Osteoblast (primary cell): ENCODE measurements around the gene CACTIN. TPM values are rescaled to one million over a fixed set of nuclear protein-coding genes. Genes with fewer than 3 reads are reported as not detected.

Source experiments
- DNase-seq: peaks from one replicate; pipeline ENCODE4 v3.0.0; 2011; ENCODE audit warnings: low spot score, mixed read lengths; ENCODE audit not compliant: insufficient read length; ENCODE audit errors: missing footprints
- H2AFZ ChIP-seq: 2 replicates; pipeline ENCODE4 v1.6.0; 2011; ENCODE audit warnings: mild to moderate bottlenecking, low read length
- H3K27ac ChIP-seq: 2 replicates; pipeline ENCODE4 v1.5.1; 2011; ENCODE audit warnings: mild to moderate bottlenecking, low read depth, low read length, moderate library complexity
- H3K27me3 ChIP-seq: 2 replicates; pipeline ENCODE4 v1.6.0; 2012; ENCODE audit warnings: mild to moderate bottlenecking, control low read depth, inconsistent platforms, low read length, moderate library complexity; ENCODE audit not compliant: insufficient read depth
- H3K36me3 ChIP-seq: 2 replicates; pipeline ENCODE4 v1.5.1; 2011; ENCODE audit warnings: mild to moderate bottlenecking, low read length, control low read depth, moderate library complexity; ENCODE audit not compliant: insufficient read depth
- H3K4me1 ChIP-seq: 2 replicates; pipeline ENCODE4 v1.5.1; 2011; ENCODE audit warnings: mild to moderate bottlenecking, low read length, control low read depth, moderate library complexity; ENCODE audit not compliant: insufficient read depth
- H3K4me2 ChIP-seq: 2 replicates; pipeline ENCODE4 v1.6.0; 2011; ENCODE audit warnings: mild to moderate bottlenecking, low read length; ENCODE audit not compliant: insufficient read depth
- H3K4me3 ChIP-seq: fragments of 200-600 bp; sonication (generic); 3 replicates; pipeline ENCODE4 v1.5.1; 2012; ENCODE audit warnings: mild to moderate bottlenecking, low read length, inconsistent platforms; ENCODE audit not compliant: insufficient read depth
- H3K79me2 ChIP-seq: 2 replicates; pipeline ENCODE4 v1.6.0; 2012; ENCODE audit warnings: mild to moderate bottlenecking, low read length, control low read depth, inconsistent platforms; ENCODE audit not compliant: insufficient read depth
- H3K9me3 ChIP-seq: 2 replicates; pipeline ENCODE4 v1.5.1; 2011; ENCODE audit warnings: low read depth, low read length, control low read depth
- H4K20me1 ChIP-seq: 2 replicates; pipeline ENCODE4 v1.6.0; 2012; ENCODE audit warnings: mild to moderate bottlenecking, low read length, control low read depth; ENCODE audit not compliant: insufficient read depth
- total RNA-seq: library from RNA; depleted of rRNA; stranded (reverse); fragments of >200 nt; gene quantifications from 2 replicates; pipeline ENCODE4 v1.2.3, GENCODE V29; 2012
- TF ChIP-seq, protein P1 (sequence below): IDR thresholded peaks from 2 replicates; pipeline ENCODE4 v1.5.1; 2011; ENCODE audit warnings: mild to moderate bottlenecking, low read depth, low read length, moderate library complexity; ENCODE audit errors: extremely low read depth

The CACTIN gene
- total RNA-seq, 1 donor, result 19.9 TPM

DNA sequence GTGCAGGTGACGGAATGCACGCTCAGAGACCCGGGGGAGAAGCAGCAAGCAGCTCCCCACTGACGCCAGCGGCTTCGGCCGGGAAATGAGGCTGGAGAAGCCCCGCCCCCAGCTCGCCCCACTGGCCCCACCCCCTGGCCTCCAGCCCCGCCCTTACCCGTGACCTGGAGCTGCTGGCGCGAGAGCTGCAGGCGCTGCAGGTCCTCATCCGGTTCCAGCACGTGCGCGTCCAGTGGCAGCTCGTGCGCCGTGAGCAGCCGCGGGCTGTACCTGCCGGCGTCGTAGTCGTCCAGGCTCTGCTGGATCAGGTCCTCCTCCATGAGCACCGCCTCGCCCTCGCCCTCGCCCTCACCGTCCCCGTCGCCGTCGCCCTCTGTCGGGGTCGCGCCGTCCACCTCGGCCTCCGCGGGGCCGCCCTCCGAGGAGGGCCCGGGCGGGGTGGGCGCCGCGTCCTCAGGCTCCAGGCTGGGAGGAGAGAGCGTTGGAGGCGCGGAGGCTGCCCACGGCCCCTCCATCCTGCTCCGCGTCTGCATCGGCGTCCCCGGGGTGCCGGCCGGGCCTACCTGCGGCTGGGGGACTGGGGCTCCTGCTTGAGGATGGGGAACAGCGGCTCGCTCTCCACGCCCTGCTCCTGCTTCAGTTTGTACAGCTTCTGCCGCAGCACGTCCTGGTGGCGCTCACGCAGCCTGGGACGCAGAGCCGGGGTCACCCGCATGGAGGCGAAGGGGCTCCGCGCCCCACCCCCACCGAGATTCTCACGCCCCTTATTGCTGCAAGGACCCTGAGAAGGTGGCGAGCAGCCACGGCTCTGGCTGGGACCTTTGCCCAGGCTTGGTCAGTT lies 13.5 kb downstream of the CACTIN start:
- Histone ChIP-seq H3K36me3 (peaks cover 13% of the 10 kb centered on the region), H3K9me3 (no peaks in the 10 kb centered on the region), H3K27ac (no peak overlapping the region), H3K79me2 (no peaks in the 10 kb centered on the region), H3K27me3 (no peaks in the 10 kb centered on the region), H4K20me1 (peaks cover 5% of the 10 kb centered on the region), H3K4me2 (no peak overlapping the region), H3K4me1 (no peaks in the 10 kb centered on the region), H2AFZ (no peak overlapping the region), H3K4me3 (no peak overlapping the region)
- TF ChIP-seq, protein P1, sequence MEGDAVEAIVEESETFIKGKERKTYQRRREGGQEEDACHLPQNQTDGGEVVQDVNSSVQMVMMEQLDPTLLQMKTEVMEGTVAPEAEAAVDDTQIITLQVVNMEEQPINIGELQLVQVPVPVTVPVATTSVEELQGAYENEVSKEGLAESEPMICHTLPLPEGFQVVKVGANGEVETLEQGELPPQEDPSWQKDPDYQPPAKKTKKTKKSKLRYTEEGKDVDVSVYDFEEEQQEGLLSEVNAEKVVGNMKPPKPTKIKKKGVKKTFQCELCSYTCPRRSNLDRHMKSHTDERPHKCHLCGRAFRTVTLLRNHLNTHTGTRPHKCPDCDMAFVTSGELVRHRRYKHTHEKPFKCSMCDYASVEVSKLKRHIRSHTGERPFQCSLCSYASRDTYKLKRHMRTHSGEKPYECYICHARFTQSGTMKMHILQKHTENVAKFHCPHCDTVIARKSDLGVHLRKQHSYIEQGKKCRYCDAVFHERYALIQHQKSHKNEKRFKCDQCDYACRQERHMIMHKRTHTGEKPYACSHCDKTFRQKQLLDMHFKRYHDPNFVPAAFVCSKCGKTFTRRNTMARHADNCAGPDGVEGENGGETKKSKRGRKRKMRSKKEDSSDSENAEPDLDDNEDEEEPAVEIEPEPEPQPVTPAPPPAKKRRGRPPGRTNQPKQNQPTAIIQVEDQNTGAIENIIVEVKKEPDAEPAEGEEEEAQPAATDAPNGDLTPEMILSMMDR, result no peak
- DNase-seq, result no peak

DNA sequence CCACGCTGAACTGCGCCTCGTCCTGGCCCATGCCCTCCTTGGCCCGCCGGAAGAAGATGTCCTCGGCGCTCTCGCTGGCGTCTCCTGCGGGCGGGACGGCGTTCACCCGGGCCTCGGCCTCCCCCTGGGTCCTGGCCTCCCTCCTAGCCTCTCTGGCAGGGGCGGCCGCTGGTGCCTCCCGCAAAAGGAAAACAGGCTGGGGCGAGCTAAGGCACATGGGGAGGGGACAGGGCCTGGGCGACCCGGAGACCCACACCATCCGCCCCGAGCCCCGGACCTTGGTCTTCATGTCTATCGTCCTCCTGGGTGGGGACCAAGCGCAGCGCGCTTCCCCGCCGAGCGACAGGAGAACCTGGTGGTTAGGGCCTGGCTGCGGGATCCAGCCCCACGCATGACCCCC lies 14.3 kb downstream of the CACTIN start:
- Histone ChIP-seq H3K27me3 (no peaks in the 10 kb centered on the region), H3K4me1 (peaks cover 4% of the 10 kb centered on the region), H4K20me1 (no peaks in the 10 kb centered on the region), H3K27ac (no peak overlapping the region), H3K79me2 (no peaks in the 10 kb centered on the region), H2AFZ (no peak overlapping the region), H3K4me3 (no peak overlapping the region), H3K4me2 (no peak overlapping the region), H3K36me3 (peaks cover 13% of the 10 kb centered on the region), H3K9me3 (no peaks in the 10 kb centered on the region)
- TF ChIP-seq, protein P1, result no peak
- DNase-seq, result no peak

DNA sequence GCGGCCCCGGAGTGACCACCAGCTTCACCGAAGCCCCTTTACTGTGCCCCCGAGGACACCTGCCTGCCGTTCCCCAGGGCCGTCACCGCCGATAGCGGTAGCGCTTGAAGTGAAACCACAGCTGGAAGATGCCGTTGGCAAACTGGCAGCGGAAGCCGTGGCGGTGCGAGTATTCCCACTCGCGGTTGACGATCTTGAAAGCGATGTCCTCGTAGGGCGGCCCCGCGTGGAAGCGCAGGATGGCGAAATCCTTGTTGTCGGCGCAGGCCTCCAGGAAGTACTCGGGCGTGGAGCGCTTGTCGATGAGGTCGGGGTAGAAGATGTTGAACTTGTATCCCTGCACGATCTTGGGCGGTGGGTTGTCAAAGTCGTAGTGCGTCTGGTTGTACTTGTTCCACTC lies 14.7 kb downstream of the CACTIN start:
- DNase-seq, result no peak
- H3K4me2 ChIP-seq, result no peak overlapping the region
- H2AFZ ChIP-seq, result no peak overlapping the region
- no peaks in the 10 kb centered on the region for H3K27me3 ChIP-seq
- no peaks in the 10 kb centered on the region for H3K79me2 ChIP-seq
- H3K4me3 ChIP-seq, result no peak overlapping the region
- peaks cover 13% of the 10 kb centered on the region for H3K36me3 ChIP-seq
- peaks cover 8% of the 10 kb centered on the region for H3K4me1 ChIP-seq
- TF ChIP-seq, protein P1, result no peak
- H3K27ac ChIP-seq, result no peak overlapping the region
- H3K9me3 ChIP-seq, result no peaks in the 10 kb centered on the region
- H4K20me1 ChIP-seq, result no peaks in the 10 kb centered on the region
